Measurements from ENCODE around the gene NIT1. TPM values are rescaled to one million over a fixed set of nuclear protein-coding genes. Genes with fewer than 3 reads are reported as not detected.

Gene NIT1
- total RNA-seq = 48.6 and 53.9 TPM in 2 replicates
- long read RNA-seq, transcript NIT1-203 (7 exons, 1,362 nt) = major isoform, 48 of 62 reads
- long read RNA-seq, partial matches to known transcripts = 3 of 62 reads
- long read RNA-seq, other reads (novel, unspliced or antisense) = 11 of 62 reads

- Mint-ChIP-seq H3K36me3 (ENCODE audit: low read depth) (peaks cover 9% of the 10 kb centered on the region), H3K4me1 (peaks cover 37% of the 10 kb centered on the region)
Measured at GRCh38 chr1:161117759-161118581, at the start of gene NIT1, which contains the start of gene PFDN2. NIT1 (plus strand) TSS chr1:161118105; CDS start chr1:161118177, 72 bp downstream. PFDN2 (minus strand) TSS chr1:161118037; CDS start chr1:161118026, 11 bp downstream.

GRCh38 chr1:161068306-161069234, 49.3 kb upstream of the NIT1 start:
- Mint-ChIP-seq H3K36me3 (ENCODE audit: low read depth) (no peaks in the 10 kb centered on the region), H3K27ac (ENCODE audit: unreplicated experiment) (peak overlapping the region; percentile 43), H3K4me3 (no peak overlapping the region), H3K4me1 (peaks cover 17% of the 10 kb centered on the region), H3K27me3 (ENCODE audit: low read depth) (peaks cover 18% of the 10 kb centered on the region), H3K9me3 (no peaks in the 10 kb centered on the region)
- DNase-seq (ENCODE audit: low read depth, low spot score) = no peak
- TF ChIP-seq CTCF (conservative IDR thresholded peaks at IDR 0.05) = no peak

More at GRCh38 chr1:161117759-161118581, at the start of gene NIT1, which contains the start of gene PFDN2:
- DNase-seq (ENCODE audit: low read depth, low spot score) = peak; percentile 74
- Mint-ChIP-seq H3K27me3 (ENCODE audit: low read depth) (no peaks in the 10 kb centered on the region), H3K4me3 (peak within 1 kb of the TSS; percentile 98), H3K27ac (ENCODE audit: unreplicated experiment) (peak within 1 kb of the TSS; percentile 95), H3K9me3 (no peaks in the 10 kb centered on the region)
- TF ChIP-seq CTCF (conservative IDR thresholded peaks at IDR 0.05) = no peak

GRCh38 chr1:161069241-161069640, 48.7 kb upstream of the NIT1 start:
- DNase-seq (ENCODE audit: low read depth, low spot score) = no peak
- Mint-ChIP-seq H3K27me3 (ENCODE audit: low read depth) (peaks cover 12% of the 10 kb centered on the region), H3K27ac (ENCODE audit: unreplicated experiment) (no peak overlapping the region), H3K9me3 (no peaks in the 10 kb centered on the region), H3K36me3 (ENCODE audit: low read depth) (no peaks in the 10 kb centered on the region), H3K4me1 (peaks cover 21% of the 10 kb centered on the region), H3K4me3 (no peak overlapping the region)
- no peak for TF ChIP-seq CTCF (conservative IDR thresholded peaks at IDR 0.05)

- Mint-ChIP-seq H3K4me3 (no peak within 1 kb of the TSS), H3K27me3 (ENCODE audit: low read depth) (peaks cover 7% of the 10 kb centered on the region), H3K4me1 (peaks cover 24% of the 10 kb centered on the region), H3K27ac (ENCODE audit: unreplicated experiment) (no peak within 1 kb of the TSS), H3K36me3 (ENCODE audit: low read depth) (no peaks in the 10 kb centered on the region), H3K9me3 (no peaks in the 10 kb centered on the region)
- DNase-seq (ENCODE audit: low read depth, low spot score) = no peak
- TF ChIP-seq CTCF (conservative IDR thresholded peaks at IDR 0.05) = no peak
Measured at GRCh38 chr1:161069731-161070270, 48.1 kb upstream of the NIT1 start, which contains the start of gene ARHGAP30. ARHGAP30 (minus strand) TSS chr1:161069891; CDS start chr1:161069624, 267 bp downstream.

GRCh38 chr1:161070761-161071160, 47.1 kb upstream of the NIT1 start:
- Mint-ChIP-seq H3K27me3 (ENCODE audit: low read depth) (peaks cover 7% of the 10 kb centered on the region), H3K9me3 (no peaks in the 10 kb centered on the region), H3K36me3 (ENCODE audit: low read depth) (no peaks in the 10 kb centered on the region), H3K4me1 (peaks cover 24% of the 10 kb centered on the region), H3K27ac (ENCODE audit: unreplicated experiment) (no peak overlapping the region), H3K4me3 (no peak overlapping the region)
- TF ChIP-seq CTCF (conservative IDR thresholded peaks at IDR 0.05) = no peak
- no peak for DNase-seq (ENCODE audit: low read depth, low spot score)

All from neural crest cell (in vitro differentiated cells).